Stimulated activated CD8-positive, alpha-beta memory T cell treated with anti-CD3 and anti-CD28 coated beads, Interleukin-7, amount 100 ng/mL, for 4 hours (primary cell): ENCODE results near the gene ART1.

ENCODE experiments used
- DNase-seq, 2 donors: peaks; one replicate each; pipeline ENCODE4 v3.0.0-alpha.2; 2020; ENCODE audit warnings: low read depth in 2 of 2

Gene ART1

DNA sequence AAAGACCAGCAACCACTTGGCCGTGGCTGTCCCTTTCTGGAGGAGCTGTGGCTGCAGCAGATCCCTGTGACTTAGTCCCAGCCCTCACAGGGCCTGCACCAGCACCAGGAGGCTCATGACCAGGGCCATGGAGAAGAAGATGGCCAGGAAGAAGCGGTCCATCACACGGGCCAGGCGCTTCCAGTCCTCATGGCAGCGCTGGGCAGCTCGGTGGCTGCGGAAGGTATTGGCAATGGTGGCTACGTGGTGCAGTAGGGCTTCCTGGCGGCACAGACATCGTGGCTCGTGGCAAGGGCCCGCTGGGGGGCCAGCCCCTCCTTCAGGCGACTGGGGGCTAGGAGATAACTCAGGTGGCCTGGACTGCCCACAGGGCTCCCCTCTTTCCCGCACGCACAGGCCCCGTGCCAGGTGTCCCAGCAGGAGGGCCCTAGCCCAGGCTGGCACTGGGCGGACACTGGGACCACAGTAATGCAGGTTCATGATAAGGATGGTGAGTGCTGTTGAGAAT, 21.1 kb downstream of the ART1 start:
- DNase-seq, result no peak

DNA sequence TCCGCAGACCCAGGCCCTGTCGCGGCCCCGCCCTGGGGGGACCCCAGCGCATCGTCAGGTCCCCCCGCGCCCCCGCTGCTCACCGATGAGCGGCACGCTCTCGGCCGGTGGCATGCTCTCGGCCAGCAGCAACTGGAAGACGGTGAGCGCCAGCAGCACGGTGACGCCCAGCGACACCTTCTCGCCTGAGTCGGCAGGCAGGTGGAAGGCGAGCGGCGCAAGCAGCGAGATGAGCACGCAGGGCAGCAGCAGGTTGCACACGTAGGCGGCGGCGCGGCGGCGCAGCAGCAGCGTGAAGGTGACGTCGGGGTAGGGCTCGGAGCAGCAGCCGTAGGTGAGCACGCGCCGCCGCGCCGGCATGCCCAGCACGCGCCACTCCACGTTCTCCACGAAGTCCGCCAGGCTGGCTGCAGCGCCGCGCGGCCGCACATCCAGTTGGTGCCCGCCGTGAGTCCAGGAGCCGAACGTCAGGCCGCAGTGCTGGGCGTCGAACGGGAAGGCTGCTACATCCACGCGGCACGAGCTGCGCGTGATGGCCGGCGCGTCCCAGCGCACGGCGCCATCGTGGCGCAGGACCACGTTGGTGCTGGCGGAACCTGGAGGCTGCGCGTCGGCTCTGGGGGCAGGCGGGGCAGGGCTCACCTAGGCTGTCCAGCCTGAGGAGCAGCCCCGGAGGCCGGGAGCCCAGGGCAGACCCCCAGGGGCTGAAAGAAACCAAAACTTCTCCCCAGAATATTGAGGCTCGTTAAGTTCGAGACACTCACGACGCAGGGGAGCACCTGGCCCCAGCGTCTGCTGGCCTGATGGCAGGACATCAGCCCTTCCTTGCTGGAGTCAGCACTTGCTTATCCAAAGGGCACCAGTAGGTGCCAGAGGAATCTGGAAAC, 22.5 kb downstream of the ART1 start:
- no peak for DNase-seq

DNA sequence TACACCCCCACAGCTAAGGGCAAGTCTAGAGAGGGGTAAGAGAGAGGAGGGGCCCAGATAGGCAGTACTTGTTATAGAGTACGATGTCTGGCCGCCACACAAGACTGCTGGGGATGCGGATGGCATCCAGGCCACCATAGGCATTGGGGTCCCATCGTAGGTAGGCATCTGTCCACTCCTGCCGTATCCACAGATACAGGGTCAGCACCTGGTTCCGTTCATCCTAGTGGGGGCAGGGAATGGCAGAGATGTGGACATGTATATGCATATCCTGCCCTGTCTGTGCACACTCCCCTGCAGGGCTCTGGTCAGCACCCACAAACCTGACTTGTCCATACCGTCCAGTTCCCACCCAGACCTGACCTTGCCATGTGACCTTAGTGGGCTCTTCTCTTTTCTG, 24.2 kb downstream of the ART1 start:
- DNase-seq, result no peak

DNA sequence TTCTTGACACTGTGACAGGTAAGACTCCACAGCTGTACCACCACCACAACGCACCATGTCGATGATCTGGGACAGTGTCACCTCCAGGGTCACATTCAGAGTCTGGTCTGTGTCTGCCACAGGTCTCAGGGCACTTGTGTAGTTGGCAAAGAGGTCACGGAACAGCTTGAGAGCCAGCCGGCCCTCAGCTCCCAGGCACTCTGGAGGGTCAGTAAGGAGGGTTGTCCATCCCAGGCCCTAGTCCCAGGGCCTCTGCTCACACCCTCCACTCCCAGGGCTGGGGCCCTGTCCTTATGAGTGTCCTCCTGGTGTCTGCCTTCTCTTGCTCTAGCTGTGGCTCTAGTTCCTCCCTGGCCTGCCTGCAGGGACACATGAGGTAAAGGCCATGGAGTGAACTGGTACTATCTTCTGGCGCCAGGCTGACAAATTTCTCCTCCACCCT, 24.8 kb downstream of the ART1 start:
- DNase-seq, result no peak

DNA sequence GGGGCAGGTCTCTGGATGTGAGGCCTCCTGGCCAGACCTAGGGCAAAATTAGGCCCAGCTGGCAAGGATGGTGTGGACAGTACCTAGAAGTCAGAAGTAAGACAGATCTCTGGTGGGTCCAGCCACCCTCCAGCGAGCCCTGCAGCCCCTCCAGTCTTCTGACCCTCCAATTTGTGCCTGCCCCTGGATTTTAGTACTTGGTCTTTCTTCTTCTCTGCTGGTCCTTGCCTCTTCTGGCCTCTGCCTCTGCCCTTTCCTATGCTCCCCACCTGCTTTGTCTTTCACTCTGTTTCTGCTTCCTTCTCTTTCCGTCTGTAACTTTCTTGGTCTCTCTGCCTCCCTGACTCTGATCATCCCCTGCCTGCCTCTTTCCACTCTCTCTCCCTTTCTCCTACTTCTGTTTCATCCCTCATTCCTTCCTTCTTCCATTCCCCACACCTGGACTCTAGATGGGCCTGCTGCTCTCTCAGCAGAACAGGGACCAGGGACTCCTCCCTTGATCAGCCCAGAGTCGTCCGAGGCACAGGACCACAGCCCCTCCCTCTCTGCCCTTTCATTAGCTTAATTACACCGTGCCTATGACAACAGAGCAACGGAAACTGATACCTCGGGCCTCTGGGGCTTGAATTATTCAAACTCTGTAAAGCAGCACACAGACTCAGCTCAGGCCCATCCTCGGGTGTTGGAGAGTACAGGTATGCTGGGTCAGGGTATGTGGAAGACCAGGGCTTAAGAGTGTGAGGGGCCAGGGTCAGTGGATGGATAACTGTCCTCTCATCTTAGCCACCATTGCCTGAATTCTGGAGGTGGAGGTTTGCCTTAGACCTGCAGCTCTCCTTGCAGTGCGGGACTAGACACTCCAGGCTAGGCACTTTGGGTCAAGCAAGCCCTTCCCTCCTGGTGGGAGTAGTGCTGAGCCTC, 26.7 kb downstream of the ART1 start, which contains the start of gene CHRNA10:
Gene CHRNA10, minus strand, starts transcription at position 51 of the 921 bp plus-strand sequence. CDS start 72 bp downstream, outside the sequence.
- no peak for DNase-seq

DNA sequence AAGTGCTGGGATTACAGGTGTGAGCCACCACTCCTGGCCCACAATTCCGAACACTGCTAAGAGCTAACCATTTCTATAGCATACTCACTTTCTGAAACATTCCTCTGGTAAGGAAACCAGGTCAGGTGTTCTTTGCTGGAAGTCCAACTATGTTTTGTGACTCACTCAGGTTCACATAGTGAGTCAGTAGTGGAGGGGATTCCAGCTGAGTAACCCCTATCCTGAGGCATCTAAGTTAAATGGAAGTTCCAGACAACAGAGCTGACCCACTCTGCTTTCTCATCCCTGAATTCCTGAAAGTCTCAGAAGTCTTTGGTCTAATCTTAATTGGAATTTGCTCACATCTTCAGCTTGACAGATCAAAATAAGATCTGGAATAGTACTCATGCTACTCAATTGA, 29.3 kb downstream of the ART1 start:
- no peak for DNase-seq

DNA sequence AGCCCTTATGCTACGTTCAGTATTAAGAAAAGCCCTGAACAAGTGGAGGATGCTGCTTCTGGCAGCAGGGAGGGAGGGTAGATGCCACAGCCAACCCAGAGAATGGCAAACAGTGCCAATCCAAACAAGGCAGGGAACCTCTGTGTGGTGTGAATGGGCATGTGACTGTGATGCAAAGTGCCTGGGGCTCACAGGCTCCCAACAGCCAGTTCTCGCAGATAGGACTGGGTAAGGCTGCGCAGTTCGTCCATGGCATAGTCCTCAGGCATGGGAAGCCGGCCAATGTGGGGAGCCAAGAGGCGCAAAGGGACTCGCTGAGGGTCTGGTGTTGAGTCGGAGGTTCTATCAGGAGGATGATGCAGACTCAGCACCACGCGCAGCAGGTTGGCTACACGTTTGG, 31.0 kb downstream of the ART1 start:
- DNase-seq, result no peak

DNA sequence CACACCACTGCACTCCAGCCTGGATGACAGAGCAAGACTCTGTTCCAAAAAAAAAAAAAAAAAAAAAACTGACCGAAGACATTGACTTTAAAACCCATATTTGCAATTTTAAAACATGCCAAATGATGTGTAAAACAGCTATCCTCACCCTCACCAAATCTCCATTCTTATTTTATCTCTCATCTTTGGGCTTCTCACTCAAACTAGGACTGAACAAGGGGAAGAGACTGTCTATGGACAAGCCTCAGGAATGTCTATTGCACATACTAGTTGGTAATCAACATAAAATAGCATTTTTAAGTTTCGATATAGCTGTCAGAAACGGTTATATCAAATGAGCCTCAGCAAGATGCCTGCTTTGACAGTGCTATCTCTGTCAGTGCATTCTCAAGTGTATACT, 34.1 kb downstream of the ART1 start:
- no peak for DNase-seq

DNA sequence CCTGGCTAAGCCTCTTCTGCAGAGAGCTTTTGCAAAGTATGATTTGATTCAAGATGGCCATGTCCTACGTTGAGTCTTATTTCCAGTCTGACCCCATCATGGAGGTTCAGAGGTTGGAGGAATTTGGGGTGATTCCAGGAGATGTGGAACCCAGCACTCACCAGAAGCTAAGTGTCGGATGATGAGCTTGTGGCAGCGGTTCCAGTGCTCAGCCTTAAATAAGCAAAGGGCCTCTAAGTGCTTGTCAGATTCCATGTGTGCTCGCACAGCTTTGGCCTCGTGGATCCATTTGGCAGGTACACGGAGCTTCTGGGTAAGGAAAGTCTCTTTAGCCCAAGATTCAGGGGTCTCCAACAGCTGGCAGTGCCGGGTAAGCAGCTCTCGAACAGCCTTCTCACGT, 38.1 kb downstream of the ART1 start:
- no peak for DNase-seq

DNA sequence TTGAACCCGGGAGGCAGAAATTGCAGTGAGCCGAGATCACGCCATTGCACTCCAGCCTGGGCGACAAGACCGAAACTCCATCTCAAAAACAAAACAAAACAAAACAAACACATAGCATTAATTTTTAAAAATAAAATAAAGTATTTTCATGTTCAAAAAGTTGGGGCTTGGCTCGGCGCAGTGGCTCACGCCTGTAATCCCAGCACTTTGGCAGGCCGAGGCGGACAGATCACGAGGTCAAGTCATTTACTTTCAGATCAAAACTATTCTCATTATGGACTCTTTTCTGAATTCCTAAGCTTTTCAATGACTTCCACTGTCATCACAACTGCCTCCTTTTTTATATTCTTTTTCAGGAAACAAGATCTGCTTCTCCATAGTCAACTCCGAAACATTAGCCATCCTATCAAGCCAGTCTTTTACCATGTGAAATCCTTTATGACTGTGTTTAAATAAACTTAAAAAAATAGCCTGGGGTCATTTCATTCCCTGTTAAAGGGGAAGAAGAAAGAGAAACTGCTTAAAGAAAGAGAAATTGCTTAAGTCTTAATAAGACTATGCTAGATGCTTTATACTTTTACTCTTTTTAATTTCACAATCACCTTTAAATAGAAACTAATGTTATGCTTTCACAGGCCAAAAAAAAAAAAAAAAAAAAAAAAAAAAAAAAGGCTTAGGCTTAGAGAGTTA, 39.3 kb downstream of the ART1 start:
- DNase-seq, result no peak

DNA sequence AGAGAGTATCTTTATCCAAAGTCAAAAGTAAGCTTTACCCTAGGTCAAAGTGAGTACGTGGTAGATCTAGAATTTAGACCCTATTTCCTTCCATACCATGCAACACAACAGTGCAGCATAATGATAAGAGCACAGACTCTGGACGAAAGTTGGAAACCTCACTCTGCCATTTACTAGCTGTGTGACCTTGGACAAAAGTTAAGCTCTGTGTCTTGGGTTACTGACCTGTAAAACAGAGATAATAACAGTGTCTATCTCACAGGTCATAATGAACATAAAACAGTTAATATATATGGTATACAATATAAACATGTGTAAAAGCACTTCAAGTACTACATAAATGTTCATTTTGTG, 39.9 kb downstream of the ART1 start:
- no peak for DNase-seq

DNA sequence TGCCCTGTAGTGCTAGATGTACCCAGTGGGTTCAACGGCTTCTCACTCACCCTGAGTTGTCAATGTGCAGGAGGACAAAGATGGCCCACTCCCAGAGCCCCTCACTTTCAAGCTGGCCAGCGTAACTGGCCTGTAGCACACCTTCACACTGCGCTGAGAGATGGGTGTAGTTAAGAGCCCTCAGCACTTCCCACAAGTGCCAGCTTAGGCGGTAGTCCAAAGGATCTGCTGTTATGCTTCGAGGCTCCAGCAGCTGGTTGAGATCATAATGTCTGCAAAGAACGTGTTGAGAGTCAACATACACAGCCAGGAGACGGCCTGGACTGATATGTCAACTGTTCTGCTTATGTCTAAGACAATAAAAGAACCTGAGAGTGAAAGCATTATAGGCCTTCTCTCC, 41.0 kb downstream of the ART1 start:
- no peak for DNase-seq

DNA sequence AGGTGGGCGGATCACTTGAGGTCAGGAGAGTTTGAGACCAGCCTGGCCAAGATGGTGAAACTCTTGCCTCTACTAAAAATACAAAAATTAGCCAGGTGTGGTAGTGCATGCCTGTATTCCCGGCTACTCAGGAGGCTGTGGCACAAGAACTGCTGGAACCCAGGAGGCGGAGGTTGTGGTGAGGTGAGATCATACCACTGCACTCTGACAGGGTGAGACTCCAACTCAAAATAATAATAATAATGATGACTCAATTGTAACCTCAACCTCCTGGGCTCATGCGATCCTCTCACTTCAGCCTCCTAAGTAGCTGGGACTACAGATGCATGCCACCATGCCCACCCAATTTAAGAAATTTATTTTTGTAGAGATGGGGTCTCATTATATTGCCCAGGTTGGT, 41.8 kb downstream of the ART1 start:
- no peak for DNase-seq

DNA sequence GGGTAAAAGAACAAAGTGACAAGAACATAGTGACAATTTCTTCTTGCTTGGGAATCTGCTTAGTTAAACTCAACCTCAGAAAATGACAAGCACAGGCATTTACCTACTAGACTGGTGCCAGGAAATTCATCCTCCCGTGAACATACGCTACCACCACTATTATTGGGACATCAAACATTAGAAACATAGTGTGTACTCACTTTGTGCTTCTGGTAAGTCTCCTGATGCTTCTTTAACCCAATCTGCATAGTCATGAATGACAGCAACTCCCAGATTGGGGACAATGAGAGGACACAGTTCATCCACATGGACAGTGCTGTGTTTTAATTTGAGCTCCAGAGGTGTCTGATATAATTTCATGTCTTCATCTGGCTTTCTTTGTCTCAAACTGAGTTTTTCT, 55.5 kb downstream of the ART1 start:
- no peak for DNase-seq

DNA sequence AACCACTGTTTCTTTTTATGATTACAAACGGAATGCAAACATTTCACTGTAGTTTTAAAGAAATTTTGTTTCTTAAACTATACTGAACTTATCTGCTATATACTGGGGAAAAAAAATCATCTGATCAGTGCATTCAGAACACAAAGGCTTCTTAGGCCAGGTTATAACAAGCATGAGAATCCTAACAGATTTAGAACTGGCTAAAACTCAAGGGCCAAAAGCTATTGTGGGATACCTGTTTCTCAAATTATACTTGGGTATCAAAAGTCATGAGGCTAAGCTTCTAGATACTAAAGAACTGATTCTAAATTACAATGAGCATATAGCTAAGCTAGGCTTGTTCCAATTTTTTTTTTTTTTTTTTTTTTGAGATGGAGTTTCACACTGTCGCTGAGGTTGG, 56.0 kb downstream of the ART1 start:
- no peak for DNase-seq

DNA sequence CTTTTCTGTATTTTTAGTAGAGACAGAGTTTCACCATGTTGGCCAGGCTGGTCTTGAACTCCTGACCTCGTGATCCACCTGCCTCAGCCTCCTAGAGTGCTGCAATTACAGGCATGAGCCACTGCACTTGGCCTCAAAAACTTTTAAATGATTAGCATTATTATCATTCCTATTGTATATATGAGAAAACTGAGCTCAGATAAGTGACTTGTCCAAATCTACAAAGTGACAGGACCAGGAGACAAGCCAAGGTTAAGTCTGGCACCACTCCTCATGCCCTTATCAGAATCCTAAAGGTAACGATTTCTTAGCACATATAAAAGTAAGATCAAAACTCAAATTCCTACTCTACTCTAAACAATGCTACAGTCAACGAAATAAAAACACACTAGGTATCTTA, 58.5 kb downstream of the ART1 start:
- no peak for DNase-seq

DNA sequence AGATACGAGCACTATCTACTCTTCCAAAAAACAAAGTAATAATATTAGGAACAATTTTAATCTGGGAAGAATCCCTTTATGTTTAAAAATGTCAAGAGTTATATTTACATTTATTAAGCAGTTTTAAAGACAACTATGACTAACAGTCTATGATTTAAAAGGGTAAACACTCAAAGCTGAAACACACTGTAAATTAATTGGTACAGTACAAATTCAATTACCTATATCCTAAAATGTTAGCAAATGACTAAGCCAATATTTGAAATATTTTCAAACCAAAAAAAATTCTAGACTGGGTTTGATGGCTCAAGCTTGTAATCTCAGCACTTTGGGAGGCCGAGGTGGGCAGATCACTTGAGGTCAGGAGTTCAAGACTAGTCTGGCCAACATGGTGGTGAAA, 62.2 kb downstream of the ART1 start:
- no peak for DNase-seq

DNA sequence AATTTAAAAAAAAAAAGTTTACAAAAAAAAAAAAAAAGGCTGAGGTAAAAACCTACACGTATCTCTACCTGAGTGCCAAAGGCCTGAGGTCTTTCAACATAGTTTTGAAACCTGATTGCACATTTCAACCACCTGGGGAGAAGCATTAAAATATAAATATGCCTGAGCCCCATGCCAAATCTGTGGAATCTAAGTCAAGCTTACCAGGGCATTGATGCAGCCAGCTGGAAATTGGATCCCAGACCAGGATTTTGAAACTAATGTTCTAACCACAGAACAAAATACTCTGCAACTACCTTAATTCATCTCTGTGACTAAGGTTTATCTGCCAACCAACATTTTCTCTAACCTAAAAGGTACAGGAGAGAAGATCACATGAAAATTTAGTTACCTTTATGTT, 65.0 kb downstream of the ART1 start:
- no peak for DNase-seq

DNA sequence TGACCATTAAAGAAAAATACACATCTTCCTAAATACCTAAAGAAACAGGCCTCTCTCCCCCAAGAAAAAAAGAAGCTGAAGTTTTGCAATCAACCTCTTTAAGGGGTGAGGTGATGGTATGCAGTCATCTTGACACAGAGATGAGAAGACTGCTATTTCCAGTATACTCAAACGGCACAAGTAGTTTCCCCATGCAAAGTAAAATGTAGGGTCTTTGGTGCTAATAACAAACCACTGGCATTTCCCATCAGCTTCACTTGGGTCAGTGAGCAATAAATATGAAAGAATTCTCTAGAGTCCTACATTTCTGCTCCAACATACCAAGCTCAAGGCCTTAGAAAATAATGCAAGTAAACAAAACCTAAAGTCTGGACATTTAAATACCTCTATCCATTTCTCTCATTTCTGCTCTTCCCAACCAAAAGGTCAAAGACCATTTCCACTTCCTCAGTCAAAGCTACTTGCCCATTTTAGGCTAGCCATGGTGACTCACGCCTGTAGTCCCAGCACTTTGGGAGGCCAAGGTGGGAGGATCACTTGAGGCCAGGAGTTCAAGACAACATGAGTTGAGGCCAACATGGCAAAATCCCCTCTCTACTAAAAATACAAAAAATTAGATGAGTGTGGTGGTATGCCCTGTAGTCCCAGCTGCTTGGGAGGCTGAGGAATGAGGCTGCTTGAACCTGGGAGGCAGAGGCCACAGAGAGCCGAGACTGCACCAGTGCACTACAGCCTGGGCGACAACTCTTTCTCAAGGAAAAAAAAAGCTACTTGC, 65.7 kb downstream of the ART1 start:
- no peak for DNase-seq

DNA sequence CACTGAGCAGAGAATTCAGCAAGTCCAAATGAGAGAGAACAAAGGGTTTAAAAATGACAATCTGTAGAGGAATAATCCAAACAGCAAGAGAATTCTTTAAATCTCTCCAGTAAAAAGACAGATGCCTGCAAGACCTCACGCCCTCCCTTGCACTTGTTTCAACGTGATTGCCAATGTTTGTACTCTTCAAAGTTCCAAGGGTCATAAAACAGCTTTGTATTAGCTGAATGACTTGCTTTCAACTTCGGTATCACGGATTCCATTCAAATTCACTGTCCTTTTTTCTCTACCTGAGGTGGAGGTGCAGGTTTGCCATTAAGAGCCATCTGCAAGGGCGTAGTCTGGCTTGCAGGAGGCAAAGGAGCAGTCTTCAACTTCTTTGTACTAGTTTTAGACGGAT, 67.3 kb downstream of the ART1 start:
- DNase-seq, result no peak
